ENCODE measurements around the gene NRF1.
"Not testable (repeated sequence)": the region's sequence is repeated elsewhere in the genome, so short reads cannot be mapped to it uniquely, and the experiment has no call there.

Gene NRF1

GRCh38 chr7:129576138-129576537 is 35.4 kb upstream of the NRF1 start:
- H3K27me3 ChIP-seq (replicated peaks; ENCODE audit: control insufficient read depth, insufficient read depth, low read length, poor library complexity, severe bottlenecking) = no peaks in the 10 kb centered on the region
- no peaks in the 10 kb centered on the region for H3K36me3 ChIP-seq (ENCODE audit: control insufficient read depth, insufficient read depth, low read length)
- H3K27ac ChIP-seq (ENCODE audit: insufficient read depth, low read length, poor library complexity, severe bottlenecking) = no peak overlapping the region
- no peak for DNase-seq
- no peak overlapping the region for H3K4me3 ChIP-seq (ENCODE audit: insufficient read depth, low read depth, low read length, poor library complexity, severe bottlenecking)
- H3K9me3 ChIP-seq (ENCODE audit: control insufficient read depth, low read length) = peaks cover 10% of the 10 kb centered on the region
- H3K4me1 ChIP-seq (ENCODE audit: control insufficient read depth, insufficient read depth, low read length, poor library complexity, severe bottlenecking) = no peaks in the 10 kb centered on the region

- H3K4me1 ChIP-seq (ENCODE audit: control insufficient read depth, insufficient read depth, low read length, poor library complexity, severe bottlenecking) = no peaks in the 10 kb centered on the region
- no peaks in the 10 kb centered on the region for H3K36me3 ChIP-seq (ENCODE audit: control insufficient read depth, insufficient read depth, low read length)
- no peaks in the 10 kb centered on the region for H3K27me3 ChIP-seq (replicated peaks; ENCODE audit: control insufficient read depth, insufficient read depth, low read length, poor library complexity, severe bottlenecking)
- peaks cover 10% of the 10 kb centered on the region for H3K9me3 ChIP-seq (ENCODE audit: control insufficient read depth, low read length)
- no peak for DNase-seq
- no peak overlapping the region for H3K4me3 ChIP-seq (ENCODE audit: insufficient read depth, low read depth, low read length, poor library complexity, severe bottlenecking)
- H3K27ac ChIP-seq (ENCODE audit: insufficient read depth, low read length, poor library complexity, severe bottlenecking) = no peak overlapping the region
Observed at GRCh38 chr7:129578829-129579228, 32.7 kb upstream of the NRF1 start.

- DNase-seq; H3K4me3 ChIP-seq (ENCODE audit: insufficient read depth, low read depth, low read length, poor library complexity, severe bottlenecking); H3K4me1 ChIP-seq (ENCODE audit: control insufficient read depth, insufficient read depth, low read length, poor library complexity, severe bottlenecking); H3K27ac ChIP-seq (ENCODE audit: insufficient read depth, low read length, poor library complexity, severe bottlenecking); H3K27me3 ChIP-seq (replicated peaks; ENCODE audit: control insufficient read depth, insufficient read depth, low read length, poor library complexity, severe bottlenecking); H3K36me3 ChIP-seq (ENCODE audit: control insufficient read depth, insufficient read depth, low read length): not testable (repeated sequence)
- peaks cover 10% of the 10 kb centered on the region for H3K9me3 ChIP-seq (ENCODE audit: control insufficient read depth, low read length)
Observed at GRCh38 chr7:129586179-129586578, 25.3 kb upstream of the NRF1 start.

GRCh38 chr7:129588268-129588667 is 23.3 kb upstream of the NRF1 start:
- Histone ChIP-seq H3K9me3 (ENCODE audit: control insufficient read depth, low read length) (peaks cover 10% of the 10 kb centered on the region), H3K4me3 (ENCODE audit: insufficient read depth, low read depth, low read length, poor library complexity, severe bottlenecking) (no peak overlapping the region), H3K4me1 (ENCODE audit: control insufficient read depth, insufficient read depth, low read length, poor library complexity, severe bottlenecking) (no peaks in the 10 kb centered on the region), H3K27me3 (replicated peaks; ENCODE audit: control insufficient read depth, insufficient read depth, low read length, poor library complexity, severe bottlenecking) (no peaks in the 10 kb centered on the region), H3K36me3 (ENCODE audit: control insufficient read depth, insufficient read depth, low read length) (no peaks in the 10 kb centered on the region), H3K27ac (ENCODE audit: insufficient read depth, low read length, poor library complexity, severe bottlenecking) (no peak overlapping the region)
- DNase-seq = no peak

GRCh38 chr7:129591868-129592267 is 19.7 kb upstream of the NRF1 start:
- Histone ChIP-seq H3K9me3 (ENCODE audit: control insufficient read depth, low read length) (peaks cover 4% of the 10 kb centered on the region), H3K4me1 (ENCODE audit: control insufficient read depth, insufficient read depth, low read length, poor library complexity, severe bottlenecking) (no peaks in the 10 kb centered on the region), H3K36me3 (ENCODE audit: control insufficient read depth, insufficient read depth, low read length) (no peaks in the 10 kb centered on the region), H3K27me3 (replicated peaks; ENCODE audit: control insufficient read depth, insufficient read depth, low read length, poor library complexity, severe bottlenecking) (no peaks in the 10 kb centered on the region), H3K4me3 (ENCODE audit: insufficient read depth, low read depth, low read length, poor library complexity, severe bottlenecking) (no peak overlapping the region), H3K27ac (ENCODE audit: insufficient read depth, low read length, poor library complexity, severe bottlenecking) (no peak overlapping the region)
- no peak for DNase-seq

- H3K4me1 ChIP-seq (ENCODE audit: control insufficient read depth, insufficient read depth, low read length, poor library complexity, severe bottlenecking); H3K9me3 ChIP-seq (ENCODE audit: control insufficient read depth, low read length); H3K27me3 ChIP-seq (replicated peaks; ENCODE audit: control insufficient read depth, insufficient read depth, low read length, poor library complexity, severe bottlenecking); H3K36me3 ChIP-seq (ENCODE audit: control insufficient read depth, insufficient read depth, low read length); DNase-seq; H3K27ac ChIP-seq (ENCODE audit: insufficient read depth, low read length, poor library complexity, severe bottlenecking); H3K4me3 ChIP-seq (ENCODE audit: insufficient read depth, low read depth, low read length, poor library complexity, severe bottlenecking): not testable (repeated sequence)
Observed at GRCh38 chr7:129596386-129596785, 15.1 kb upstream of the NRF1 start.

GRCh38 chr7:129597672-129598071 is 13.8 kb upstream of the NRF1 start:
- no peaks in the 10 kb centered on the region for H3K9me3 ChIP-seq (ENCODE audit: control insufficient read depth, low read length)
- H3K36me3 ChIP-seq (ENCODE audit: control insufficient read depth, insufficient read depth, low read length) = no peaks in the 10 kb centered on the region
- H3K4me3 ChIP-seq (ENCODE audit: insufficient read depth, low read depth, low read length, poor library complexity, severe bottlenecking) = no peak overlapping the region
- H3K27me3 ChIP-seq (replicated peaks; ENCODE audit: control insufficient read depth, insufficient read depth, low read length, poor library complexity, severe bottlenecking) = no peaks in the 10 kb centered on the region
- no peak for DNase-seq
- no peak overlapping the region for H3K27ac ChIP-seq (ENCODE audit: insufficient read depth, low read length, poor library complexity, severe bottlenecking)
- no peaks in the 10 kb centered on the region for H3K4me1 ChIP-seq (ENCODE audit: control insufficient read depth, insufficient read depth, low read length, poor library complexity, severe bottlenecking)

- Histone ChIP-seq H3K4me1 (ENCODE audit: control insufficient read depth, insufficient read depth, low read length, poor library complexity, severe bottlenecking) (no peaks in the 10 kb centered on the region), H3K9me3 (ENCODE audit: control insufficient read depth, low read length) (no peaks in the 10 kb centered on the region), H3K36me3 (ENCODE audit: control insufficient read depth, insufficient read depth, low read length) (no peaks in the 10 kb centered on the region), H3K4me3 (ENCODE audit: insufficient read depth, low read depth, low read length, poor library complexity, severe bottlenecking) (no peak overlapping the region), H3K27ac (ENCODE audit: insufficient read depth, low read length, poor library complexity, severe bottlenecking) (no peak overlapping the region), H3K27me3 (replicated peaks; ENCODE audit: control insufficient read depth, insufficient read depth, low read length, poor library complexity, severe bottlenecking) (no peaks in the 10 kb centered on the region)
- DNase-seq = no peak
Observed at GRCh38 chr7:129599174-129599573, 12.3 kb upstream of the NRF1 start.

- H3K36me3 ChIP-seq (ENCODE audit: control insufficient read depth, insufficient read depth, low read length); H3K4me3 ChIP-seq (ENCODE audit: insufficient read depth, low read depth, low read length, poor library complexity, severe bottlenecking); H3K4me1 ChIP-seq (ENCODE audit: control insufficient read depth, insufficient read depth, low read length, poor library complexity, severe bottlenecking); H3K9me3 ChIP-seq (ENCODE audit: control insufficient read depth, low read length); H3K27ac ChIP-seq (ENCODE audit: insufficient read depth, low read length, poor library complexity, severe bottlenecking); DNase-seq; H3K27me3 ChIP-seq (replicated peaks; ENCODE audit: control insufficient read depth, insufficient read depth, low read length, poor library complexity, severe bottlenecking): not testable (repeated sequence)
Observed at GRCh38 chr7:129603594-129603993, 7.9 kb upstream of the NRF1 start.

- not testable (repeated sequence) for H3K4me3 ChIP-seq (ENCODE audit: insufficient read depth, low read depth, low read length, poor library complexity, severe bottlenecking); H3K27me3 ChIP-seq (replicated peaks; ENCODE audit: control insufficient read depth, insufficient read depth, low read length, poor library complexity, severe bottlenecking); DNase-seq
Observed at GRCh38 chr7:129604021-129604420, 7.5 kb upstream of the NRF1 start.

More at GRCh38 chr7:129604021-129604420, 7.5 kb upstream of the NRF1 start:
- not testable (repeated sequence) for H3K4me1 ChIP-seq (ENCODE audit: control insufficient read depth, insufficient read depth, low read length, poor library complexity, severe bottlenecking); H3K36me3 ChIP-seq (ENCODE audit: control insufficient read depth, insufficient read depth, low read length); H3K9me3 ChIP-seq (ENCODE audit: control insufficient read depth, low read length); H3K27ac ChIP-seq (ENCODE audit: insufficient read depth, low read length, poor library complexity, severe bottlenecking)
